HepG2 (cell line): Measurements from ENCODE around the gene TK1. TPM values are rescaled to one million over a fixed set of nuclear protein-coding genes. Genes with fewer than 3 reads are reported as not detected.
A peak's percentile ranks its signal among the peaks of the same experiment; 100 is the strongest.

Experiments used
- CEBPB ChIP-seq: IDR thresholded peaks from 2 replicates; pipeline ENCODE4 v1.6.1; 2011; ENCODE audit warnings: low read depth, low read length, improper control_type of control experiment, borderline replicate concordance
- DNMT1 ChIP-seq: sonication (generic); formaldehyde crosslinking; IDR thresholded peaks from 2 replicates; pipeline ENCODE4 v1.5.1; 2020; ENCODE audit warnings: mild to moderate bottlenecking, missing genetic modification reagents
- DNMT3B ChIP-seq: conservative IDR thresholded peaks from 2 replicates; pipeline ENCODE4 v1.6.1; 2016; ENCODE audit warnings: missing biosample characterization, control low read depth
- FLYWCH1 ChIP-seq: sonication (generic); formaldehyde crosslinking; IDR thresholded peaks from 2 replicates; pipeline ENCODE4 v1.8.1; 2023; ENCODE audit warnings: mild to moderate bottlenecking, missing genetic modification reagents
- FOXM1 ChIP-seq: sonication (generic); formaldehyde crosslinking; IDR thresholded peaks from 2 replicates; pipeline ENCODE4 v1.5.0; 2020; ENCODE audit warnings: missing genetic modification reagents
- HBP1 ChIP-seq: IDR thresholded peaks from 2 replicates; pipeline ENCODE4 v1.6.1; 2016; ENCODE audit warnings: low read depth, control low read depth
- IRF1 ChIP-seq: sonication (generic); formaldehyde crosslinking; IDR thresholded peaks from 2 replicates; pipeline ENCODE4 v1.4.0; 2020; ENCODE audit warnings: low read depth, mild to moderate bottlenecking, missing genetic modification reagents
- MED8 ChIP-seq: sonication (generic); formaldehyde crosslinking; IDR thresholded peaks from 2 replicates; pipeline ENCODE4 v1.8.1; 2023; ENCODE audit warnings: mild to moderate bottlenecking, missing genetic modification reagents; ENCODE audit not compliant: insufficient replicate concordance
- NR2F6 ChIP-seq, 2 experiments: IDR thresholded peaks; 2 replicates each; pipeline ENCODE4 v1.6.1; 2016; ENCODE audit warnings: antibody characterized with exemption in 1 of 2, mild to moderate bottlenecking in 1 of 2
- PBX3 ChIP-seq: sonication (generic); formaldehyde crosslinking; IDR thresholded peaks from 2 replicates; pipeline ENCODE4 v1.8.1; 2023; ENCODE audit warnings: missing genetic modification reagents, inconsistent platforms, borderline replicate concordance
- PRPF4 ChIP-seq: fragments of 200-400 bp; formaldehyde crosslinking; IDR thresholded peaks from 2 replicates; pipeline ENCODE4 v1.6.1; 2016; ENCODE audit warnings: low read length, low read depth; ENCODE audit not compliant: poor library complexity, severe bottlenecking
- RFX3 ChIP-seq: IDR thresholded peaks from 2 replicates; pipeline ENCODE4 v1.6.1; 2016; ENCODE audit warnings: missing biosample characterization, missing genetic modification reagents
- SIN3B ChIP-seq: fragments of 150-350 bp; IDR thresholded peaks from 2 replicates; pipeline ENCODE4 v1.6.1; 2014; ENCODE audit warnings: low read length
- SNRNP70 ChIP-seq: fragments of 200-400 bp; formaldehyde crosslinking; IDR thresholded peaks from 2 replicates; pipeline ENCODE4 v1.6.1; 2017; ENCODE audit warnings: mild to moderate bottlenecking, low read depth, low read length, moderate library complexity
- TSC22D2 ChIP-seq: sonication (generic); formaldehyde crosslinking; IDR thresholded peaks from 2 replicates; pipeline ENCODE4 v1.5.1; 2020; ENCODE audit warnings: missing genetic modification reagents, mild to moderate bottlenecking, borderline replicate concordance
- ZC3H4 ChIP-seq: sonication (generic); formaldehyde crosslinking; IDR thresholded peaks from 2 replicates; pipeline ENCODE4 v1.4.0; 2020; ENCODE audit warnings: missing genetic modification reagents, borderline replicate concordance
- ZFY ChIP-seq: sonication (generic); formaldehyde crosslinking; IDR thresholded peaks from 2 replicates; pipeline ENCODE4 v1.4.0; 2020; ENCODE audit warnings: missing genetic modification reagents
- ZNF484 ChIP-seq: sonication (generic); formaldehyde crosslinking; IDR thresholded peaks from 2 replicates; pipeline ENCODE4 v1.5.1; 2020; ENCODE audit warnings: mild to moderate bottlenecking, low read depth, missing genetic modification reagents, borderline replicate concordance
- ZNF614 ChIP-seq: IDR thresholded peaks from 2 replicates; pipeline ENCODE4 v1.6.1; 2018; ENCODE audit warnings: missing biosample characterization, missing genetic modification reagents, inconsistent platforms, borderline replicate concordance
- ZNF674 ChIP-seq: sonication (generic); formaldehyde crosslinking; IDR thresholded peaks from 2 replicates; pipeline ENCODE4 v1.5.0; 2020; ENCODE audit warnings: low read depth, mild to moderate bottlenecking, missing genetic modification reagents
- ZNF75D ChIP-seq: sonication (generic); formaldehyde crosslinking; IDR thresholded peaks from 2 replicates; pipeline ENCODE4 v1.8.1; 2023; ENCODE audit warnings: missing genetic modification reagents, mild to moderate bottlenecking, borderline replicate concordance
- ZNF841 ChIP-seq: sonication (generic); formaldehyde crosslinking; IDR thresholded peaks from 2 replicates; pipeline ENCODE4 v1.8.1; 2023; ENCODE audit warnings: missing genetic modification reagents, borderline replicate concordance
- ZSCAN25 ChIP-seq: sonication (generic); formaldehyde crosslinking; IDR thresholded peaks from 2 replicates; pipeline ENCODE4 v1.8.0; 2022; ENCODE audit warnings: mild to moderate bottlenecking, missing genetic modification reagents
- polyA plus RNA-seq, 8 experiments: library from polyadenylated mRNA; depleted of rRNA in 3 of 8; stranded (reverse) in 7 of 8; unstranded in 1 of 8; fragments of >200 nt; fragmentation: Illumina TruSeq in 4 of 8; extraction: Trizol in 4 of 8; gene quantifications; 2 replicates each; pipeline versions ENCODE4 v1.2.1 to v1.2.3, GENCODE V29; 2011 to 2016; ENCODE audit warnings: low read depth in 4 of 8, missing spikeins in 1 of 8, mixed read lengths in 1 of 8; ENCODE audit not compliant: insufficient read depth in 1 of 8
- total RNA-seq, 5 experiments: library from RNA; depleted of rRNA; stranded (reverse); fragments of >200 nt; fragmentation: Illumina TruSeq; extraction: Trizol; gene quantifications; 2 replicates each; pipeline ENCODE4 v1.2.3, GENCODE V29; 2016; ENCODE audit warnings: low read depth in 1 of 5
- TF ChIP-seq, protein P1 (sequence below): sonication (generic); formaldehyde crosslinking; IDR thresholded peaks from 2 replicates; pipeline ENCODE4 v1.4.0; 2020; ENCODE audit warnings: missing genetic modification reagents, low read depth, mild to moderate bottlenecking, borderline replicate concordance

The TK1 gene
- total and polyA plus RNA-seq, 2 of the 13 experiments (the other 11 are each of a cell fraction or from before 2014, with no cell fraction given): 45.0 to 96.0 TPM

DNA sequence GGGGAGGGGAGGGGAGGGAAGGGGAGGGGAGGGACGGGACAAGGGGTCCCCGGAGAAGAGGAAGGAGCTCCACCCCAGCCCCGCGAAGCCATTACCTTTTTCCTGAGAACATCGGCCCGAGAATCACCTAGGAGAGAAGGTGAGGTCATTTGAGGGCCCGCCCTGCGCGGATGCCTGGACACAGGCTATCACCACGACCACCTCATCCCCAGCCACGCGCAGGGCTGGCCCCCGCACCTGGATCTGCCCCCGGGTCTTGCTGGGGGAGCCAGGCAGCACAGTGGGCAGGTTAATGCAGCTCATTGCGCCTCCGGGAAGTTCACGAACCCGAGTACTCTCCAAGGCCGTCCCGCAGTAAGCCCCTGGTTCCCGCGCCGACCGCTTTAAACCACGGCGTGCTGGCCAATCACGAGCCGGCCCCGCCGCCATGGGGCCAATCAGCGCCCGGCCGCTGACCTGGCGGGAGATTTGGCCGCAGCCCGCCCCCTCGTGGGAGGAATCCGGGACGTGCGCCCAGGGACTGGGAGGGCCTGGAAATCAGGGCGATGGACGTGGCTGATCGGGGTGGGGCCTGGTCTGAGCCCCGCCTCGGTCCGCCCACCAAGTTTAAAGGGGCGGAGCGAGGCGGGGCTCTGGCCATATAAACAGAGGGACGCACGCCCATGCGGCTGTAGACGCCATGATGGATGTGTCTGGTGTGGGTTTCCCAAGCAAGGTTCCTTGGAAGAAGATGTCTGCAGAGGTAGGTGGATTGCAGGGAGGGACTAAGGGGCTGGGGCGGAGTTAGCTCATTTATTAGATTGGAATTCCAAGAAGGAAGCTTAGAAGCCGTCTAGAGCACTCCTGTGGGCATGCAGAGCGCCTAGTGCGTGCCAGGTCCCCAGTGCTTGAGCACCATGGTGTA is at the start of gene TK1, which contains the start of gene AFMID (continued):
- TF ChIP-seq HBP1 (CRISPR knock-in tag) (peak; percentile 85; the same call in 1 of the 2 replicates), ZNF614 (CRISPR knock-in tag) (0 out of 2 replicates have a peak, but pooled peaks have one; percentile 60), PBX3 (CRISPR knock-in tag) (no peak), PRPF4 (peak; percentile 6), ZNF674 (0 out of 2 replicates have a peak, but pooled peaks have one; percentile 26), ZC3H4 (CRISPR knock-in tag) (peak; percentile 51; the same call in 1 of the 2 replicates), ZNF841 (CRISPR knock-in tag) (peak; percentile 97), DNMT1 (CRISPR knock-in tag) (no peak), NR2F6 (IDR thresholded peaks at IDR 0.05) (no peak), NR2F6 (CRISPR knock-in tag; IDR thresholded peaks at IDR 0.05) (peak; percentile 73; the same call in 1 of the 2 replicates), CEBPB (no peak), SIN3B (peak; percentile 85), ZNF75D (no peak), FOXM1 (CRISPR knock-in tag) (0 out of 2 replicates have a peak, but pooled peaks have one; percentile 75), ZFY (CRISPR knock-in tag) (peak; percentile 79), ZNF484 (no peak), RFX3 (CRISPR knock-in tag) (peak; percentile 11; the same call in 1 of the 2 replicates), TSC22D2 (CRISPR knock-in tag) (peak; percentile 93; the same call in 1 of the 2 replicates), SNRNP70 (no peak), DNMT3B (CRISPR knock-in tag) (peak; percentile 75), IRF1 (CRISPR knock-in tag) (no peak), ZSCAN25 (peak; percentile 93), MED8 (CRISPR knock-in tag) (peak; percentile 42), FLYWCH1 (peak; percentile 98)
- TF ChIP-seq, protein P1, sequence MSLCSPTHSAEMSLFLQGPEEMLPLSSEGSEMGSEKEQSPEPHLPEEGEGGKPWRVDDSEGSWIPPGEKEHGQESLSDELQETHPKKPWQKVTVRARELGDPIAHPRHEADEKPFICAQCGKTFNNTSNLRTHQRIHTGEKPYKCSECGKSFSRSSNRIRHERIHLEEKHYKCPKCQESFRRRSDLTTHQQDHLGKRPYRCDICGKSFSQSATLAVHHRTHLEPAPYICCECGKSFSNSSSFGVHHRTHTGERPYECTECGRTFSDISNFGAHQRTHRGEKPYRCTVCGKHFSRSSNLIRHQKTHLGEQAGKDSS: peak; percentile 23; the same call in 1 of the 2 replicates
